Measurements from ENCODE around the gene PTPRD. TPM values are rescaled to one million over a fixed set of nuclear protein-coding genes. Genes with fewer than 3 reads are reported as not detected.
A peak's percentile ranks its signal among the peaks of the same experiment; 100 is the strongest.
"Not testable (repeated sequence)": the region's sequence is repeated elsewhere in the genome, so short reads cannot be mapped to it uniquely, and the experiment has no call there.

The PTPRD gene
- total RNA-seq, 2 donors from 2014 or later, result 97.4 to 101 TPM

DNA sequence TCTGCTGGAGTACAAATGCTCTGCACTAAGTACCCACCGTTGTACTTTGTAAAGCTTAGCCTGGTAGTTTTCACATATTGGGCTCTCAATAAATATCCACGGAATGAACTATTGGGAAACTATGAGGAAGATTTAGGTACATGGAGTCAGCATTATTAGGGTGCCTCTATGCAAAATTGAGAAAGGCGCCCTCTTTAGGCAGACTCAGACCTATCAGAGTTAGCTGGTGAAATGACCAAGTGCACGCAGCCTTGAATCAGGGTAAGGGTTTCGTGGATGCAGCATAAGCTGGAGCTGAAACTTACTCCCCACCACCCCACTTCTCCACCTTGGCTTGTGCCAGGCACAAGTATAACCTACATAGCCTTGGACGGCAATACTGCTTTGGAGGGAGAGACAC lies 1634.5 kb downstream of the PTPRD start:
- 96% methylated on average over 3 to 6 of the region's 6 CpGs for WGBS, 2 experiments (ENCODE audit: insufficient coverage in 1 of 2, insufficient read length in 1 of 2)
- TF ChIP-seq, protein P1, sequence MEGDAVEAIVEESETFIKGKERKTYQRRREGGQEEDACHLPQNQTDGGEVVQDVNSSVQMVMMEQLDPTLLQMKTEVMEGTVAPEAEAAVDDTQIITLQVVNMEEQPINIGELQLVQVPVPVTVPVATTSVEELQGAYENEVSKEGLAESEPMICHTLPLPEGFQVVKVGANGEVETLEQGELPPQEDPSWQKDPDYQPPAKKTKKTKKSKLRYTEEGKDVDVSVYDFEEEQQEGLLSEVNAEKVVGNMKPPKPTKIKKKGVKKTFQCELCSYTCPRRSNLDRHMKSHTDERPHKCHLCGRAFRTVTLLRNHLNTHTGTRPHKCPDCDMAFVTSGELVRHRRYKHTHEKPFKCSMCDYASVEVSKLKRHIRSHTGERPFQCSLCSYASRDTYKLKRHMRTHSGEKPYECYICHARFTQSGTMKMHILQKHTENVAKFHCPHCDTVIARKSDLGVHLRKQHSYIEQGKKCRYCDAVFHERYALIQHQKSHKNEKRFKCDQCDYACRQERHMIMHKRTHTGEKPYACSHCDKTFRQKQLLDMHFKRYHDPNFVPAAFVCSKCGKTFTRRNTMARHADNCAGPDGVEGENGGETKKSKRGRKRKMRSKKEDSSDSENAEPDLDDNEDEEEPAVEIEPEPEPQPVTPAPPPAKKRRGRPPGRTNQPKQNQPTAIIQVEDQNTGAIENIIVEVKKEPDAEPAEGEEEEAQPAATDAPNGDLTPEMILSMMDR (conservative IDR thresholded peaks at IDR 0.05), result peak; percentile 54
- Histone ChIP-seq H3K4me1 (ENCODE audit: control insufficient read depth, insufficient read depth, low read length) (no peaks in the 10 kb centered on the region), H3K27ac (ENCODE audit: low read depth, low read length) (no peak overlapping the region), H3K27me3 (ENCODE audit: control insufficient read depth, insufficient read depth, low read length, poor library complexity, severe bottlenecking) (no peaks in the 10 kb centered on the region), H3K4me3 (ENCODE audit: low read length) (no peak overlapping the region), H3K9ac (ENCODE audit: extremely low read depth, low read length, poor library complexity, severe bottlenecking) (no peak overlapping the region), H3K9me3 (ENCODE audit: control insufficient read depth, low read length) (no peaks in the 10 kb centered on the region), H3K36me3 (ENCODE audit: control insufficient read depth, insufficient read depth, low read length) (no peaks in the 10 kb centered on the region)
- DNase-seq, result no peak
- no peaks in the 10 kb centered on the region for H3K4me1 Mint-ChIP-seq
- no peak overlapping the region for H3K27ac Mint-ChIP-seq
- H3K27me3 Mint-ChIP-seq (ENCODE audit: insufficient read depth), result no peaks in the 10 kb centered on the region
- no peaks in the 10 kb centered on the region for H3K9me3 Mint-ChIP-seq
- no peaks in the 10 kb centered on the region for H3K36me3 Mint-ChIP-seq (ENCODE audit: low read depth)
- H3K4me3 Mint-ChIP-seq, result no peak overlapping the region

DNA sequence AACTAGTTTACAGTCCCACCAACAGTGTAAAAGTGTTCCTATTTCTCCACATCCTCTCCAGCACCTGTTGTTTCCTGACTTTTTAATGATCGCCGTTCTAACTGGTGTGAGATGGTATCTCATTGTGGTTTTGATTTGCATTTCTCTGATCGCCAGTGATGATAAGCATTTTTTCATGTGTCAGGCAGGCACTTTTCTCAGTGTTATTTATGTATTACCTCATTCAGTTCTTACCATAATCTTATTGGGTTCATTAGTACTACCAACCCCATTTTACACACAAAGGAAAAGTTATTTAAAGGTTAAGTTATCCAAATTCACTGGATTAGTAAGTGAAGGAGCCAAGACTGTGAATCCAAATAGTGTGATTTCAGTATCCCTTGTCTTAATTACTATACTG lies 1644.5 kb downstream of the PTPRD start:
- H3K27me3 Mint-ChIP-seq (ENCODE audit: insufficient read depth); H3K36me3 Mint-ChIP-seq (ENCODE audit: low read depth); H3K4me3 Mint-ChIP-seq; H3K4me1 ChIP-seq (ENCODE audit: control insufficient read depth, insufficient read depth, low read length); H3K9me3 ChIP-seq (ENCODE audit: control insufficient read depth, low read length); H3K9ac ChIP-seq (ENCODE audit: extremely low read depth, low read length, poor library complexity, severe bottlenecking); H3K27ac ChIP-seq (ENCODE audit: low read depth, low read length); H3K27me3 ChIP-seq (ENCODE audit: control insufficient read depth, insufficient read depth, low read length, poor library complexity, severe bottlenecking); H3K4me3 ChIP-seq (ENCODE audit: low read length); DNase-seq; H3K4me1 Mint-ChIP-seq; H3K27ac Mint-ChIP-seq; H3K36me3 ChIP-seq (ENCODE audit: control insufficient read depth, insufficient read depth, low read length); H3K9me3 Mint-ChIP-seq: not testable (repeated sequence)
- 96% methylated on average over 3 of the region's 3 CpGs; no CpG with 5 or more reads in 1 of the 2 experiments for WGBS, 2 experiments (ENCODE audit: insufficient coverage in 1 of 2, insufficient read length in 1 of 2)

DNA sequence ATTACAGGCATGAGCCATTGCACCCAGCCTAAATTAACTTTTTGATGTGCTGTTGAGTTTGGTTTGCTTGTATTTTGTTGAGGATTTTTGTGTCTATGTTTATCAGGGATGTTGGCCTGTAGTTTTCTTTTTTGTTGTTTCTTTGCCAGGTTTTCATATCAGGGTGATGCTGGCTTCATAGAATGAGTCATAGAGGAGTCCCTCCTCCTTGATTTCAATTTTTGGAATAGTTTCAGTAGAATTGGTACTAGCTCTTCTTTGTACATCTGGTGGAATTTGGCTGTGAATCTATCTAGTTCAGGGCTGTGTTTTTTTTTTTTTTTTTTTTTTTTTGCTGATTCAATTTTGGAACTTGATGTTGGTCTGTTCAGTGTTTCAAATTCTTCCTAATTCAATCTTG lies 1648.9 kb downstream of the PTPRD start:
- DNase-seq, result no peak
- H3K27me3 Mint-ChIP-seq (ENCODE audit: insufficient read depth), result no peaks in the 10 kb centered on the region
- Histone ChIP-seq H3K27me3 (ENCODE audit: control insufficient read depth, insufficient read depth, low read length, poor library complexity, severe bottlenecking) (no peaks in the 10 kb centered on the region), H3K36me3 (ENCODE audit: control insufficient read depth, insufficient read depth, low read length) (no peaks in the 10 kb centered on the region), H3K4me3 (ENCODE audit: low read length) (no peak overlapping the region), H3K27ac (ENCODE audit: low read depth, low read length) (no peak overlapping the region), H3K9ac (ENCODE audit: extremely low read depth, low read length, poor library complexity, severe bottlenecking) (no peak overlapping the region), H3K4me1 (ENCODE audit: control insufficient read depth, insufficient read depth, low read length) (no peaks in the 10 kb centered on the region), H3K9me3 (ENCODE audit: control insufficient read depth, low read length) (no peaks in the 10 kb centered on the region)
- no peak overlapping the region for H3K4me3 Mint-ChIP-seq
- H3K36me3 Mint-ChIP-seq (ENCODE audit: low read depth), result no peaks in the 10 kb centered on the region
- no peak overlapping the region for H3K27ac Mint-ChIP-seq
- TF ChIP-seq, protein P1 (conservative IDR thresholded peaks at IDR 0.05), result no peak
- no peaks in the 10 kb centered on the region for H3K4me1 Mint-ChIP-seq
- peaks cover 3% of the 10 kb centered on the region for H3K9me3 Mint-ChIP-seq

GRCh38 chr9:8962084-8962483 lies 1650.7 kb downstream of the PTPRD start:
- H3K27ac Mint-ChIP-seq, result no peak overlapping the region
- Histone ChIP-seq H3K27me3 (ENCODE audit: control insufficient read depth, insufficient read depth, low read length, poor library complexity, severe bottlenecking) (no peaks in the 10 kb centered on the region), H3K9me3 (ENCODE audit: control insufficient read depth, low read length) (no peaks in the 10 kb centered on the region), H3K27ac (ENCODE audit: low read depth, low read length) (no peak overlapping the region), H3K9ac (ENCODE audit: extremely low read depth, low read length, poor library complexity, severe bottlenecking) (no peak overlapping the region), H3K4me3 (ENCODE audit: low read length) (no peak overlapping the region), H3K36me3 (ENCODE audit: control insufficient read depth, insufficient read depth, low read length) (no peaks in the 10 kb centered on the region), H3K4me1 (ENCODE audit: control insufficient read depth, insufficient read depth, low read length) (no peaks in the 10 kb centered on the region)
- no peaks in the 10 kb centered on the region for H3K27me3 Mint-ChIP-seq (ENCODE audit: insufficient read depth)
- no peak overlapping the region for H3K4me3 Mint-ChIP-seq
- H3K36me3 Mint-ChIP-seq (ENCODE audit: low read depth), result no peaks in the 10 kb centered on the region
- H3K9me3 Mint-ChIP-seq, result peaks cover 3% of the 10 kb centered on the region
- TF ChIP-seq, protein P1 (conservative IDR thresholded peaks at IDR 0.05), result no peak
- 94 to 96% methylated on average over 2 of the region's 2 CpGs for WGBS, 2 experiments (ENCODE audit: insufficient coverage in 1 of 2, insufficient read length in 1 of 2)
- DNase-seq, result no peak
- H3K4me1 Mint-ChIP-seq, result peaks cover 4% of the 10 kb centered on the region

Data from endodermal cell (in vitro differentiated cells).